Islet of Langerhans (tissue), 1 donor: ENCODE measurements around the gene SEL1L3.
"Not testable (repeated sequence)": the region's sequence is repeated elsewhere in the genome, so short reads cannot be mapped to it uniquely, and the experiment has no call there.

Source experiments
- FAIRE-seq: peaks from one replicate; lab custom pipeline; 2011; peaks lifted over from hg19 to GRCh38; lab: Jason Lieb, UNC

SEL1L3 gene

GRCh38 chr4:25862411-25863346, at the start of gene SEL1L3:
SEL1L3 (minus strand) TSS chr4:25862988; CDS start chr4:25862836, 152 bp downstream.
- no peak for FAIRE-seq

- FAIRE-seq, result no peak
Measured at GRCh38 chr4:25911356-25911755, 48.6 kb upstream of the SEL1L3 start.

- FAIRE-seq, result no peak
Measured at GRCh38 chr4:25908491-25908901, 45.7 kb upstream of the SEL1L3 start.

- FAIRE-seq, result not testable (repeated sequence)
Measured at GRCh38 chr4:25906113-25906512, 43.3 kb upstream of the SEL1L3 start.

GRCh38 chr4:25905371-25905770, 42.6 kb upstream of the SEL1L3 start:
- no peak for FAIRE-seq

GRCh38 chr4:25904748-25905082, 41.9 kb upstream of the SEL1L3 start:
- FAIRE-seq, result no peak

GRCh38 chr4:25903900-25904747, 41.3 kb upstream of the SEL1L3 start:
- no peak for FAIRE-seq

GRCh38 chr4:25901030-25901430, 38.2 kb upstream of the SEL1L3 start:
- no peak for FAIRE-seq

- no peak for FAIRE-seq
Measured at GRCh38 chr4:25900310-25900709, 37.5 kb upstream of the SEL1L3 start.

- FAIRE-seq, result no peak
Measured at GRCh38 chr4:25896776-25897539, 34.2 kb upstream of the SEL1L3 start.

- FAIRE-seq, result no peak
Measured at GRCh38 chr4:25892796-25893195, 30.0 kb upstream of the SEL1L3 start.

GRCh38 chr4:25890571-25891485, 28.0 kb upstream of the SEL1L3 start:
- FAIRE-seq, result no peak

GRCh38 chr4:25889589-25890503, 27.1 kb upstream of the SEL1L3 start:
- FAIRE-seq, result no peak

- no peak for FAIRE-seq
Measured at GRCh38 chr4:25888781-25889180, 26.0 kb upstream of the SEL1L3 start.

- no peak for FAIRE-seq
Measured at GRCh38 chr4:25884031-25884782, 21.4 kb upstream of the SEL1L3 start.

GRCh38 chr4:25883565-25883964, 20.8 kb upstream of the SEL1L3 start:
- FAIRE-seq, result no peak

- no peak for FAIRE-seq
Measured at GRCh38 chr4:25882226-25882625, 19.4 kb upstream of the SEL1L3 start.

- no peak for FAIRE-seq
Measured at GRCh38 chr4:25881193-25881592, 18.4 kb upstream of the SEL1L3 start.

- no peak for FAIRE-seq
Measured at GRCh38 chr4:25879991-25880651, 17.3 kb upstream of the SEL1L3 start.
